Astrocyte of the cerebellum (primary cell): ENCODE data around the gene CTAG1A.

Experiments used
- DNase-seq: peaks from one replicate; pipeline ENCODE4 v3.0.0-alpha.2; 2011; ENCODE audit warnings: low read depth
- H3K4me3 ChIP-seq: 2 replicates; pipeline ENCODE4 v1.5.1; 2011; ENCODE audit warnings: mild to moderate bottlenecking, low read depth, low read length, moderate library complexity
- in situ Hi-C: cut with HindIII; loops from 2 replicates; pipeline ENCODE4 v1.10.0; 2017; ENCODE audit warnings: low sequenced_read_pairs
- TF ChIP-seq, protein P1 (sequence below): IDR thresholded peaks from 2 replicates; pipeline ENCODE4 v1.5.1; 2012; ENCODE audit warnings: low read length, low read depth, moderate library complexity, mild to moderate bottlenecking; ENCODE audit errors: missing control alignments

The CTAG1A gene

DNA sequence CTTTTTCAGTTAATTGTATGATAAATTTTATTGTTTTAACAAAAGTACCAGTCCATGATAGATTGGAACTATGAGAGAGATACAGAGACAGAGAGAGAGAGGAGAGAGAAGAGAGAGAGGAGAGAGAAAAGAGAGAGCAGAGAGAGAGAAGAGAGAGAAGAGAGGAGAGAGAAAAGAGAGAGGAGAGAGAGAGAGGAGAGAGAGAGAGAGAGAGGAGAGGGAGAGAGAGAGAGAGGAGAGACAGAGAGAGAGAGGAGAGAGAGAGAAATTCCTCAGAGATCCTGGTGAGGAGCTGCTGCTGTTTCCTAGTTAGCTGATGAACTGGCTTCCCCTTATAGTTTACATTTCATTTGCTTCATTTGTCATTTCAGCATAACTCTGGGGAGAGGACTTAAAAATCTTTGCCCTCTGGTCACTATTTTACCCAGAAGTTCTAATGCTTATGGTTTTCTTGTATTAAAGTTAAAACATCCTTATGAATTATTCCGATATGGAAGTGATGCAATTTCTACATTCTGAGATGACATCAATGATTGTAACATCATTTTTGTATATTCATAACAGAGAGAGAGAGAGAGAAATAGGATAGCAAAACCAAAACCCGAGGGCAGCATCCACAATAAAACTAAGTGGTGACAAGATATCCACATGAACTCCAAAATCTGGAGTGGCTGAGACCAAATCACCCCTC lies 10.8 kb downstream of the CTAG1A start:
- TF ChIP-seq, protein P1, sequence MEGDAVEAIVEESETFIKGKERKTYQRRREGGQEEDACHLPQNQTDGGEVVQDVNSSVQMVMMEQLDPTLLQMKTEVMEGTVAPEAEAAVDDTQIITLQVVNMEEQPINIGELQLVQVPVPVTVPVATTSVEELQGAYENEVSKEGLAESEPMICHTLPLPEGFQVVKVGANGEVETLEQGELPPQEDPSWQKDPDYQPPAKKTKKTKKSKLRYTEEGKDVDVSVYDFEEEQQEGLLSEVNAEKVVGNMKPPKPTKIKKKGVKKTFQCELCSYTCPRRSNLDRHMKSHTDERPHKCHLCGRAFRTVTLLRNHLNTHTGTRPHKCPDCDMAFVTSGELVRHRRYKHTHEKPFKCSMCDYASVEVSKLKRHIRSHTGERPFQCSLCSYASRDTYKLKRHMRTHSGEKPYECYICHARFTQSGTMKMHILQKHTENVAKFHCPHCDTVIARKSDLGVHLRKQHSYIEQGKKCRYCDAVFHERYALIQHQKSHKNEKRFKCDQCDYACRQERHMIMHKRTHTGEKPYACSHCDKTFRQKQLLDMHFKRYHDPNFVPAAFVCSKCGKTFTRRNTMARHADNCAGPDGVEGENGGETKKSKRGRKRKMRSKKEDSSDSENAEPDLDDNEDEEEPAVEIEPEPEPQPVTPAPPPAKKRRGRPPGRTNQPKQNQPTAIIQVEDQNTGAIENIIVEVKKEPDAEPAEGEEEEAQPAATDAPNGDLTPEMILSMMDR, result no peak
- H3K4me3 ChIP-seq, result no peak overlapping the region
- in situ Hi-C loops, result no loop called here
- DNase-seq, result no peak

- peak; percentile 82 for DNase-seq
- no peak overlapping the region for H3K4me3 ChIP-seq
- TF ChIP-seq, protein P1, result peak; percentile 11
- in situ Hi-C loops, result no loop called here
Observed at GRCh38 chrX:154596290-154596929, 11.5 kb downstream of the CTAG1A start.

- no peak for DNase-seq
- no peak overlapping the region for H3K4me3 ChIP-seq
- TF ChIP-seq, protein P1, result no peak
- in situ Hi-C loops, result no loop called here
Observed at GRCh38 chrX:154597221-154597620, 12.3 kb downstream of the CTAG1A start.

GRCh38 chrX:154598656-154599055 lies 13.7 kb downstream of the CTAG1A start:
- TF ChIP-seq, protein P1, result no peak
- in situ Hi-C loops, result no loop called here
- DNase-seq, result no peak
- no peak overlapping the region for H3K4me3 ChIP-seq

DNA sequence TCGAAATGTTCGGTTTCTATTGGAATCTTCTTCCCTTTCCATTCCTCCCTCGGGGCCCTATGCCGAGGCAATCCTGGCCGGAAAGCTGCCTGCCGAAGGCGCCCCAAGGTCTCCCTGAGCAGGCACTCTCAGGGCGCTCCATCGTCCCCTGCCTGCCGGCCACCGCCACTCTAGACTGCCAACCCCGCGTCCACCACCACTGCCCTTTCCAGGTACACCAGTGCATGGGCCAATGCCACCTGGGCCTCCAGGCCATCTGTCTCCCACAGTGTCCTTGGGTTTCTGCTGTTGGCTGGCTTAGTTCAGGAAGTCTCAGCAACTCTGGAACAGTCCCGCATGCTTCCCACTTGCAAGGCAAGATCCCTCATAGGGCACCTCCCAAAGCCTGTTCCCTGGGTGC lies 14.6 kb downstream of the CTAG1A start:
- in situ Hi-C loops, result no loop called here
- DNase-seq, result no peak
- H3K4me3 ChIP-seq, result no peak overlapping the region
- TF ChIP-seq, protein P1, result no peak

GRCh38 chrX:154600759-154601374 lies 15.9 kb downstream of the CTAG1A start:
- in situ Hi-C loops, result no loop called here
- H3K4me3 ChIP-seq, result no peak overlapping the region
- no peak for DNase-seq
- TF ChIP-seq, protein P1, result no peak
